GM23338 (cell line): ENCODE results near the gene DERA.

ENCODE experiments used
- CTCF ChIP-seq, 2 experiments: fragments of 200-600 bp in 1 of 2; sonication (generic) in 1 of 2; conservative IDR thresholded peaks; 2 replicates each; pipeline versions ENCODE4 v1.5.1 to v1.6.1; 2016 to 2017; ENCODE audit warnings: antibody characterized with exemption in 2 of 2, low read depth in 2 of 2, mild to moderate bottlenecking in 2 of 2, moderate library complexity in 1 of 2
- POLR2AphosphoS5 ChIP-seq: IDR thresholded peaks from 2 replicates; pipeline ENCODE4 v1.6.1; 2016; ENCODE audit warnings: antibody characterized with exemption, low read depth
- STAT1 ChIP-seq: IDR thresholded peaks from one replicate; pipeline ENCODE4 v1.6.1; 2016; ENCODE audit warnings: antibody characterized with exemption; ENCODE audit not compliant: unreplicated experiment

GRCh38 chr12:16021676-16022075 is 110.5 kb downstream of the DERA start:
- TF ChIP-seq POLR2AphosphoS5, result no peak
- TF ChIP-seq CTCF (conservative IDR thresholded peaks at IDR 0.05; ENCODE audit: low read depth in 2 of 2), result no peak
- TF ChIP-seq STAT1, result no peak
